Stimulated activated CD4-positive, alpha-beta T cell treated with anti-CD3 and anti-CD28 coated beads, Interleukin-1b, Interleukin-23, amount 100 ng/mL, for 24 hours (primary cell): ENCODE data around the gene C4orf50.

Source experiments
- DNase-seq, 4 experiments: peaks; one replicate each; pipeline ENCODE4 v3.0.0-alpha.2; 2020; ENCODE audit warnings: low read depth in 4 of 4, low spot score in 1 of 4

The C4orf50 gene

GRCh38 chr4:6018331-6018730 is at the start of gene C4orf50:
TSS of gene C4orf50 (minus strand) at chr4:6018431.
- no peak for DNase-seq

DNA sequence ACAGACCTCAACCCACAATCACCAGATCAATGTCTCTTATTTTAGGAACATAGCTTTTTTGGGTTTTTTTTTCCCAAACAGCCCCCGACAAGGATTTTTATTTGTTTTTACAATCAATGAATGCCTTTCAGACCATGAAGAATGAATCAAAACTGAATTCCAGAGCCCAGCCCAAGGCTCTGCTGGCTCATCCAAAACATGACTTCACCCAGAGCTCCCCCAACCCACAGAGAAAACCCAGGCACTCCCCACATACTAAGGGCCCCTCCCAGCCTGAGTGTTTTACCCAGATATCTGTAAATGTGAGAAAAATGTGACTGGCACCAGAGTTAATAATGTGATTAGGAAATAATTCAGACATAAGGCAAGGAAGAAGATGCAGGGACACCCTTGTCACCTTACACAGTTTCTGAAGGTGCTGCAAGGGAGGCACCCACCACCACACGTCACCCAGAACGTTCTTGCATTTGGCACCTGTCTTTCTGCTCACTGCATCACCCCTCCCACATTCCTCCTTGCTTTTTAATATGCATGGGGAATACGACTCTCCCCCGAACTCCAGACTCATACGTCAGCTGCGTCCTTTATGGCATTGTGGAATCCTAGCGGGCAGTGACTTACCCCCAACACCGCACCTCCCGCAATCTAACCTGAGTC is 47.8 kb upstream of the C4orf50 start:
- DNase-seq = no peak

- DNase-seq = no peak
These were observed 46.9 kb upstream of the C4orf50 start for GRCh38 chr4:6065166-6065565.

GRCh38 chr4:6064383-6064782 is 46.2 kb upstream of the C4orf50 start:
- no peak for DNase-seq

DNA sequence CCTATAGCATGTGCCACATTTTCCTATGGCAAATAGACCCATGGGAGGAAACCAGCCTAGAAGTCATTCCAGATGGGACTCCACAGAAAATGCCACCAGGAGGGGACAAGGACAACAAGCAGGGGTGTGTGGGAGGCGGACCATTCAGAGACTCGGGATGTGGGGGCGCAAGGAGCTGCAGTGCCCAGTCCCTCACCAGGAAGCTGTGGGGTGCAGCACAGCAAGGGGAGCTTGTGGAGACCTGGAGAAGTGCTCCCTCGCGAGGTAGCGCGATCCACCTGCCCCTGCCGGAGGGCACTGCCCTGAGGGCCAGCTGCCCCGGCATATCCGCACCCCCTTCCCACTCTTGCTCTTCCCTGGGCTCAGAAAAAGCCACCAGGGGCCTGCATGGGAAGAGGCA is 45.5 kb upstream of the C4orf50 start:
- no peak for DNase-seq

- DNase-seq = no peak
These were observed 43.9 kb upstream of the C4orf50 start for GRCh38 chr4:6062133-6062532.

DNA sequence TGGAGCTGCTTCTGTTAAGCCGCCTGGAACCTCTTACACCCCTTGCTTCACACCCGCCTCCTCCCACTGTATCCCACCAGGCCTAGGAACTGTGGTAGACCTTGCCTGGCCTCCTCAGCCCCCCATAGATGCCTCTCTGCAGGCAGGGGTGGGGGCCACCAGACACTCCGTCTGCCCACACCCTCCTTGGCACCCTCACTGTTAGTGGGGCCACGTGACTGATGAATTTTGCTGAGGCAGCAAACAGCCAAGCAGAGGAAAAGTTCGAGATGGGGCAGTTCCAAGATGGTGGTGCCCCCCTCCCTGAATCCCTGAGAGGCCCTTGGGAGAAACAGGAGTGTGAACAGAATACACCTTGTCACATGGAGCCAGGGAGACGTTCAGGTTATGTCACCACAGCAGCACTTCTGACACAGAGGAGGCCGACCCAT is 41.2 kb upstream of the C4orf50 start:
- DNase-seq = no peak

GRCh38 chr4:6058531-6059374 is 40.5 kb upstream of the C4orf50 start:
- DNase-seq = no peak

DNA sequence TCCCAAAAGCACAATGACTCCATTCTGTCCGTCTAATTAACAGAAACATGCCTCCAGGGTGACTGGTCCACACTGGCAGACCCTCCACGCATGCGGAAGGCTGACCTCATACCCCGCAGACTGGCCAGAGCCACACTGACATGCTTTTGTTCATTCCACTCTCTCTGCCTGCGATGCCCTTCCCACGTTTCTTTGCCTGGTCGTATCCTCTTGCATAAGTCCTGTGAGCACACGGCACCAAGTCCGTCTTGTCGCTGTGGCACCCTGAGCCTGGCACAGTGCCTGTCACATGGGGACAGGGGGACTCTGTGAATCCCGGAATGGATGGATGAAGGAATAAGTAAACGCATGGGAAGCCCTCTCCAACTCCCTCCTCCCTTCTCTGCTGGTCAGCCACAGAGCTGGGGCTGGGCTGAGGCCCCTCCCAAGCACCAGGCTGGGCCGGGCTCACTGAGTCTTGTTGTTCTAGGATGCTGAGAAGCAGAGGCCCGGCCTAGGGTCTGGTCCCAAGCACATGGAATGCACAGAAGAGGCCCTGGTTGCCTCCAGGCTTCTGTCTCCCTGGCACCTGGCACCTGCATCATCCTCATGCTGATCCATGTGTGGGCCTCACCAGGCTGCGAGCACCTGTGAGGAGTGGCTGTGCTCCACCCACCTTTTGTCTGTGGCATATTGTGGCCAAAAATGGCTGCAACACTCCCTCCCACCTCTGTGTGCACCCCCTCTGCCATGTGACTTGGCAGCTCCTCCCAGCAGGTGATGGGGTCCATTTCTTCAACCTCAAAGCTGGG is 38.9 kb upstream of the C4orf50 start:
- DNase-seq = no peak

DNA sequence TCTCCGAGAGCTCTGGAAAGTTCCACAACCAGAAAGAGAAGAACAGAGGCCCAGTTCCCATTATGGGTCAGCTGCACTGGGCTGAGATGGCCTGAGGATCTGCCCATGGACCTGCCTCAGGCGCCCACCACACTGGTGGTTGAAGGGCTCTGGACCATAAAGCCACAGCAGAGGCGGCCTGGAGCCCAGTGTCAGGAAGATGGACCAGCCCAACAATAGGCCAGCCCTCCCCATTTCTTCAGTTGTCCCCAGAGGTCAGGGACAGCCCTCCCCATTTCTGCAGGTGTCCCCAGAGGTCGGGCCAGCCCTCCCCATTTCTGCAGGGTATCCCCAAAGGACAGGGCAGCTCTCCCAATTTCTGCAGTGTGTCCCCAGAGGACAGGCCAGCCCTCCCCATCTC is 37.2 kb upstream of the C4orf50 start:
- no peak for DNase-seq

DNA sequence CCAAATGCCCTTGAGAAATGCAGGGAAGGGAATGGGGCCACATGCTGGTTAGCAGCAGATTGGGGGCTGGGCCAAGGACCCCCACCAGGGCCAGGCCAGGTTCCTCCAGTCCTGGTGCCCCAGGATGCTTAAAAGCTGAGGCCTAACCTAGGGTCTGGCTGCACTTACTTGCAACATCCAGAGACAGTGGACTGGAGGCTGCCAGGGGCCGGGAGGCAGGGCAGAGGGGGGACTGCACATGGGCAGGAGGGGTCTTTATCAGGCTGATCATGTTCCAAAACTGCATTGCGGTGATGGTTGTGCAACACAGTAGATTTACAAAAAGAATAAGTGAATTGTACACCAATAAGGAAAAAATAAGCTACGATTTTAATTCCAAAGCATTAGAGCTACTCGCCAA is 36.8 kb upstream of the C4orf50 start:
- no peak for DNase-seq

GRCh38 chr4:6054162-6054922 is 36.1 kb upstream of the C4orf50 start:
- DNase-seq = no peak

DNA sequence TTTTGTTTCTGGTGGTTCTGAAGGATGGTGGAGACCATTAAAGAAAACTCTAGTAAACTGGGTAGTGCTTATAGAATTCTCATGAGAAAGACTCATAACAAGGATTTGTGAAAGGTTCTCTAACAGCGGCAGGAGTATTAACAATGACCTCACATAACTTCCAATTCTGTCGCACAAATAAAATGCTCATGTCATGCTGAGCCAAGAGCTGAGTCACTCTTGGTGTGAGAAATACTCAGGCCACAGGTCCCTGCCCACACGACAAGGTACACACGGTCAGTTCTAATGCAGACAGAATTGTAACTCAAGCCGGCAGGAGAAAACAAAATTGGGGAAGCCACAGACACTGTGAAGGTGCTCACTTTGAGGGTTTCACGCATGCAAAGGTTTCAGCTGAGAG is 34.4 kb upstream of the C4orf50 start:
- DNase-seq = no peak

GRCh38 chr4:6050551-6050950 is 32.3 kb upstream of the C4orf50 start:
- no peak for DNase-seq

GRCh38 chr4:6049985-6050384 is 31.8 kb upstream of the C4orf50 start:
- no peak for DNase-seq

- no peak for DNase-seq
These were observed 31.0 kb upstream of the C4orf50 start for GRCh38 chr4:6049278-6049677.

DNA sequence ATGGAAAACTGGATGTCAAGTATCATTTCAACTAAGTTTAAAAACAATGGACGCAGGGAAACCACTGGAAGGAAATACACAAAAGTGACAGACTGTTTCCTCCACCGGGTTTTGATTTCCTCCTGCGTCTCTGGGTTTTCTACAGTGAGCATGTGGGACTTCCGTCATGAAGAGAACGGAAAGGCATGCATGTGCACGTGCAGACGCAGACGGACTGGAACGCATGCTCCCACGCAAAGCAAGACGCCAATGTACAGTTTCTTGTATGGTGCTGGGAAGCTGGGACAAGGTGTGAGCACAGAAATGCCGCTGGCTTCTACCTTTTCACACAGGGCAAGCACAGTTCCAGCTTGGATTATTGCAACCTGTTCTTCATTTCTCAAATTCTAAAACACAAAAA is 30.3 kb upstream of the C4orf50 start:
- no peak for DNase-seq

GRCh38 chr4:6047130-6047673 is 29.0 kb upstream of the C4orf50 start:
- no peak for DNase-seq

- no peak for DNase-seq
These were observed 28.4 kb upstream of the C4orf50 start for GRCh38 chr4:6046526-6047129.

DNA sequence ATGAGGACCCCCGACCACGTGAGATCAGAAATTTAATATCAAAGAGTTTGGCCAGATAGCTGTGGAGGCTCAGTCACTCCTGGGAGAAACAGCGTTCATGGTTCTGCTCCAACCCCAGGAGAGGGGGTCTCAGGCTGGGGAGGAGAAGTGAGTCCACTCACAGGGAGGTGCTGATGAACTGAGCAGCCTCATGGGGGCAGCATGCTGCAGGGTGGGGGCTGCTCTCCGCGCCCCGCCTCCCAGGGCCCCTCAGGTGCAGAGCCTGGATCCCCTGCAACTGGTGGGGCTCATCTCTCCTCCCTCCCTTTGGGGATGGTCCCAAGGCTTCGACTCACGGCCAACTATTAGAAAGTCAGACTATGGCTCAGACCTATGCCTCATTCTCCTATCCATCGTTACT is 26.6 kb upstream of the C4orf50 start:
- no peak for DNase-seq
